Cardiac septum (tissue), 1 donor: Measurements from ENCODE around the gene SYT7. TPM values are rescaled to one million over a fixed set of nuclear protein-coding genes. Genes with fewer than 3 reads are reported as not detected.

ENCODE experiments used
- DNase-seq: peaks from one replicate; pipeline ENCODE4 v3.0.0-alpha.2; 2020; ENCODE audit warnings: low spot score
- intact Hi-C: fragments of 100-400 bp; cut with DNase I; formaldehyde crosslinking; loops from one replicate; pipeline ENCODE4 v1.14.0; 2022
- total RNA-seq: library from RNA; stranded (reverse); fragmentation: NEBNext Ultra II Directional; extraction: Animal tissue kit (Norgen Biotek cat#: 25700); gene quantifications from one replicate; pipeline ENCODE4 v1.2.1, GENCODE V29; 2021
- donor health status: DM: no; HTN: no; CAD: no.

SYT7 gene
- total RNA-seq, 1 donor from 2014 or later: 9.3 TPM

DNA sequence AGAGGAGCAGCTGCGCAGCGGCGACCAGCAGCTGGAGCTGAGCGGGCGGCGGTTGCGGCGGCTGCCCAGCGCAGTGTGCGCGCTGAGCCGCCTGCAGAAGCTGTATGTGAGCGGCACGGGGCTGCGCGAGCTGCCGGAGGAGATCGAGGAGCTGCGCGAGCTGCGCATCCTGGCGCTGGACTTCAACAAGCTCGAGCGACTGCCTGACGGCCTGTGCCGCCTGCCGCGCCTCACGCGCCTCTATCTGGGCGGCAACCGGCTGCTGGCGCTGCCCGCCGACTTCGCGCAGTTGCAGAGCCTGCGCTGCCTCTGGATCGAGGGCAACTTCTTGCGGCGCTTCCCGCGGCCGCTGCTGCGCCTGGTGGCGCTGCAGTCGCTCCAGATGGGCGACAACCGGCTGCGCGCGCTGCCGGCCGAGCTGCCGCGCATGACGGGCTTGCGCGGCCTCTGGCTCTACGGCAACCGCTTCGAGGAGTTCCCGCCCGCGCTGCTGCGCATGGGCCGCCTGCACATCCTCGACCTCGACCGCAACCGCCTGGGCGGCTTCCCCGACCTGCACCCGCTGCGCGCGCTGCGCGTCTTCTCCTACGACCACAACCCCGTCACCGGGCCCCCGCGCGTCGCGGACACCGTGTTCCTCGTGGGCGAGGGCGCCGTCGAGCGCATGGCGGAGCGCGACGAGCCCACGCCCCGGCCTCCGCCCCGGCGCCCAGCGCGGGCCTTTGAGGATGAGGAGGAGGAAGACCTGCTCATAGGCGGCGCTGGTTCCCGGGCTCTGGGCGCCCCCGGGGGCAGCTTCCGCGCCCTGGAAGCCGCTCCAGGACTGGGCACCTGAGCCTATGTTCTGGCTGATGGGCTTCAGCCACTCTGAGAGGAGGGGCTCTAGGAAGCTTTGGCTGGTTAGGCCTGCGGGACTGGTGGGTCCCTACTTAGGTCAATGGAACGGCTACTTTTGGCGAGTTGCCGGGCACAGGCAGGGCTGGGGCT lies 71.5 kb downstream of the SYT7 start:
- DNase-seq: no peak
- intact Hi-C loops: no loop called here

DNA sequence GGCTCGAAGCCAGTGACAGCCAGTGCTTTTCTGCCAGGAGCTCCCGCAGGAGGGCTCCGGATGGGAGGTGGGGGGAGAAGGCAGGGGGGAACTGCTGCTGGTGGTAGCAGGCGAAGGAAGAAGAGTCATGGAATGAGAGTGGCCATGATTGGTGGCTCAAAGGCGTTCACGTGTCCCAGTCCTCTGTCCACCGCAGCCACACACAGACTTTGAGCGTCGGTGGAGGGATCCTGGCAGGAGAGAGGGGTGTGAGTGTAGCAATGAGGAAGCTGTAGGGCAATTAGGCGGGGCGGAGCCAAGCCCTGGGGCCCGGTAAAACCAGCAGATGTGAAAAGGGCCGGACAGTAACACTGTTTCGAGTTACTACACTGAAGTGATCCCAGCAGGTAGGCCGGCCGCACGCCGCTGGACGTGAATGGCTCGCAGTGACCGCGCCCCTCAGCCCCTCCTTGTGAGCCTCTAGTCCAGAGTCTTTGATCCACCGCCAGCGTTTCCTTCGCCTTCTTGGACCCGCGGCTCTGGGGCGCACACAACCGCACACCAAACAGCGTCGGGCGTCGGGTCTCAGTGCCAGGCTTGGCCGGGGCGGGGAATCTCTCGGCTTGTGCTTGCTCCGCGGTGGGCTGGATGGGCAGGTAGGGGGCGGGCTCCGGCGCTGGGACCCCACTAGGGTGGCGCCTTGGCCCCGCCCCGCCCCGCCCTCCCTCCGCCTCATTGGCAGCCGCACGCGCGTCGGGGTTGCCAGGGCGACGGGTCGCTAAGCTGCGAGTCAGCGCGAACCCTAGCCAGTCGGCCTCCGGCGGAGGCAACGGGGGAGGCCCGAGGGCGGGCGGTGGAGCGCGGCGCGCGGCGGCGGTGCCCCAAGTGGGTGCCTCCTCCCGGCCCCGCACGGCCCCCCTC lies 72.7 kb downstream of the SYT7 start, which contains the start of gene LRRC10B:
TSS of gene LRRC10B (plus strand) at position 788 of the 900 bp plus-strand sequence. CDS start 250 bp downstream, outside the sequence.
- no peak for DNase-seq
- intact Hi-C loops: no loop called here

DNA sequence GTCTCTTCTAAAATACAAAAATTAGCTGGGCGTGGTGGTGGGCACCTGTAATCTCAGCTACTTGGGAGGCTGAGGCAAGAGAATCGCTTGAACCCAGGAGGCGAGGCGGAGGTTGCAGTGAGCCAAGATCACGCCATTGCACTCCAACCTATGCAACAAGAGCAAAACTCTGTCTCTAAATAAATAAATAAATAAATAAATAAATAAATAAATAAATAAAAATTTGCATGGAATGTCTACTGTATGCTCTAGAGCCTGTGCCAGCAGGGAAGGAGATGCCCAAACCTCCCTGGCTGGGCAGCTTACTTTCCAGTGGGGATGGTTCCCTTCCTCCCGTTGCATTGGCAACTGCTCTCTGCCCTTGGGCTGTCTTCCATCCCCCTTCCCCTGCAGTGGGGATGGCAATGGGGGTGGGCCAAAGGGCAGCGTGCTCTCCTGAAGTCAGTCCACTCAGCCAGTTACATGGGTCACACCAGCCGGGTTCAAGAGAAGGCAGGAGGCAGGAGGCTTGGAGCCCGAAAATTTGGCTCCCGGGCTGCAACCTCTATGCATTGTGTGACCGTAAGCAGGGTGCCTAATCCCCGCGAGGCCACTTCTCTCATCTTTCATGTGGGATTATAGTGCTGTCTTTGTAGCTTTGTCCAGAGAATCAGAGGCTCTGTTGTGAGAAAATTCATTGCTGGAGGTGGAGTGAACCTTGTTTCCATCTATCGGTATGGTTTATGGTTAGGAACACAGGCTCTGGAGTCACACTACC lies 73.7 kb downstream of the SYT7 start:
- intact Hi-C loops: no loop called here

DNA sequence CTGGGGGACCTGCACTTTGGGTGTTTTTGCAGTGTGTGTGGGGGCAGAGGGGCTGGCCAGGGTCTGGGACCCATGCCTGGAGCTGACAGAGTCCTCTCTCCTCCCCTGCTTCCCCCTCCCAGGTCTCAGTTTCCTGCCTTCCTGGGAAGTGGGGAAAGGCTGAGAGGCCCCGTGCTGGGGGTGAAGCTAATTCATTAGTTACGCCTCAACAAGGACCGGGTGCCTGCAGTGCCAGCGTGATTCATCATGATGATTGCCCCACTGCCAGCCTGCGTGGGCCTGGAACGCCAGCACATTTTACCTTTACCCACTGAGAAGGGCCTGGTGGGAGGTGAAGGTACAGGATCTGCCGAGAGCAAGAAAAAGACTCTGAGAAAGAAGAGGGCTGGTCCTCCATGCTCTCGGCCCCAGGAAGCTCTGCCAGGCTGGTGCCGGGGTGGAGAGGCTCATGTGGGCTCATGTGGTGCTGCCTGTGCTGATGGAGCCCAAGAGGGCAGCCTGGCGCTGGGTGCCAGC lies 75.2 kb downstream of the SYT7 start:
- no peak for DNase-seq
- intact Hi-C loops: no loop called here

More for the DNA sequence above, 73.7 kb downstream of the SYT7 start:
- DNase-seq: no peak

DNA sequence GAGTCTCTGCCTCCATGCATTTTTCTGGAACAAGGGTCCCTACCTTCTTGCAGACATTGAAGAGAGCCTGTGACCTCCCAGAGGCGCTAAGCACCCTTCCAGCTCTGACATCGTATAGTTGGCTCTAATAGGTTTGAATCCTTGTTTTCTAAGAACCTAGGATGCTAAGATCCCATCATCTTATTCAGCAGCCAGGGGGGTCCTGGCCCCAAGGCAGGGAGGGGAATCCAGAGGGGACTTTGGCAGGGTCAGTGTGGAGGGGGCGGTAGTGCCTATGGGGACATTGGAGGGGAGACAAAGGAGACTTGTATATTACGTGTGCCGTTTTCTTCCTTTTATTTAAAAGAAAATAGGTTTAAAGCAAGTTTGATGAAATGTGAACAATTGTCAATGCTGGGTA lies 75.8 kb downstream of the SYT7 start:
- intact Hi-C loops: no loop called here
- DNase-seq: no peak

DNA sequence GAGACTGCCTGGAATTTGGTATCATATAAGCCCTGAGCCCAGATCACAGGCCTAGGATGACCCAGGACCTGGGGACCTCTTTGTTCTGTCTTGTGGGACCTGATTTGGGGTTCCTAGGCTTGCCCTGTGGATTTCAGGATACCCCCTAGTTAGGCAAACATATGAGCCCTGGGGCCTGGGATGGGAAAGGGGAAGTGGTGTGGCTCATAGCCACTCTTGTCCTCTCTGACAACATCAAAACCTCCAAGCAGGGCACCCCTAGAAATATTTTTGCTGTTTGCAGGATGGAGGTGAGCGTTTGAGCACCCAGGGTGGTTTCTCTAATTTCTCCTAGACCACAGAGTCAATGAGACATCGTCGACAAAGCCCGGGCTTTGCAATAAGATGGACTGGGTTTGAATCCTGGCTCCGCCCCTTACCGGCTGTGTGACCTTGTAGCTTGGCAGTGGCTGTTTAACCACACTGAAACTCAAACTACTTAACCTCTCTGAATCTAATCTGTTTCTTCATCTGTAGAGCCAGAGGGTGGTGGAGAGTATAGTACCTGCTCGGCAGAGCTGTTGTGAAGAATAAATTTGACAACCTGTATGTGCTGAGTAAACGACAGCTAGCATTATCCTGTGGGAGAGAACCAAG lies 77.6 kb downstream of the SYT7 start:
- intact Hi-C loops: no loop called here
- no peak for DNase-seq

DNA sequence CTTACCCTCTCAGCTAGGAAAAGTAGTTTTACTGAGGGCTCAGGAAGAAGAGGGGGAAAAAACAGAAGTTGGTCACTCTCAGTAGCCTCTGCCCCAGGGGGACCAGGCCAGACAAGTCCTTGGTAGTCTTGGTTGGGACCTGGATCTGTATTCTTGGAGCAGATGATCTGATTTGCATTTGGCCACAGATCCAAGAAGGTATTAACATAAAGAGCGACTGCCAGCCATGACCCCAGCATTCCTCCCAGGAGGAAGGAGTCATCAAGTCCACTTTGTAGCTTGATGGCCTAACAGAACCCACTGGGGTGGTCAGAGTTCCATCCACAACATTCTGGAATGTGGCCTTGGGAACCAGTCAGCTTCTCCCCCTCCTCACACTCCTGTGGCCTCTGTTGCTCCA lies 78.4 kb downstream of the SYT7 start:
- intact Hi-C loops: no loop called here
- DNase-seq: no peak

DNA sequence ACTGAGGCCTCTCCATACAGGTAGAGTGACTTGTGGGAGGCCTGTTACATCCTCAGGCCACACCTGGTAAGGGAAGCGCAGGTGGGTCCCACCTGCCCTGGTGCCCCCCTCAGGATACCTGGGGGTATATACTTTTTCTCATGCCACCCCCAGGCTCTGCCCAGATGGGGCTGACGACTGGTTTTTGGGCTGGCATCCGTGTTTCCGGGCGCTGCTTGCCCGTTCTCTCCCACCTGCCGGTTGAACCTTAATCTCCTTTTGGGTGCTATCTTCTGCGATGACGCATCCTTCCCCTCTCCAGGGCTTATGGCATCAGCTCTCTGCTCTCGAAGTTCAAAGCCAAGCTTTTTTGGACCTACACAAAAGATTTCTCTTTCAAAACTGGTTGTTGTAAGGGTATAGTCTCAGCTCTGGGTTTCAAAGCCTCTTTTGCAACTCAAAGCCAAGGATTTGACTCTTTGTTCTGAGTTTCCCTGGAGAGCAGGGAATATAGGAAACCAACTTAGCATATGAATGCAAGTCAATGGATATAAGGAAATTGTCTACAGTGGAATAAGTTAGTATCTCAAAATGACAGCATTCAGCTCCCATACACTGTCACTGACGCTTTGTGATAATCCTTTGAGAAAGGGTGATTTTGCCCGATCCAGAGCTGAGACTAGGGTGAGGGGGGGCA lies 80.9 kb downstream of the SYT7 start:
- no peak for DNase-seq
- intact Hi-C loops: no loop called here

DNA sequence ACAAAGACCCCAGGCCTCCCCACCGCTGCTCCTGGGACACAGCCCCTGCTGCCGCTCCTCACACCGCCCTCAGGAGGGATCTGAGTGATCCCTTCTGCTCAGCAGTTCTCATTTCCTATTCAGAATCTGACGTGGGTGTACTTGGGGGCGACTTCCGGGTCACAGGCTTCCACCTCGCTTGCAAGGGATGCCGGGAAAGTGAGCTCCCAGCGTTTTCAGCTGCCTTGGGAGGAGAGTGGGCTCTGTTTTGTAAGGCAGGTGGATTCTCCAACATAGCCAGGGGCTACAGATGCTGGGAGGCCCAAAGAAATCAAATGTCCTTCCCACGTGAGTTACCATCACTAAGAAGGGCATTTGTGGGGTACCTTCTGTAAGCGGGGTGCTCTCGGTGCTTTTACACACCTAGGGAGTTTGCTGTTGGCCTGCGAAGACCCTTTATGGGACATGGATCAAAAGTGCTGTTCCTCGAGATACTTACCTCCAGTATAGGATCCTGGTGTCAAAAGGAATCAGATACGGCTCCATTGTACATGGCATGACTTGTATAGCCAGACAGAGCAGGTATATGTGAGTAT lies 82.0 kb downstream of the SYT7 start:
- intact Hi-C loops: no loop called here
- DNase-seq: no peak

DNA sequence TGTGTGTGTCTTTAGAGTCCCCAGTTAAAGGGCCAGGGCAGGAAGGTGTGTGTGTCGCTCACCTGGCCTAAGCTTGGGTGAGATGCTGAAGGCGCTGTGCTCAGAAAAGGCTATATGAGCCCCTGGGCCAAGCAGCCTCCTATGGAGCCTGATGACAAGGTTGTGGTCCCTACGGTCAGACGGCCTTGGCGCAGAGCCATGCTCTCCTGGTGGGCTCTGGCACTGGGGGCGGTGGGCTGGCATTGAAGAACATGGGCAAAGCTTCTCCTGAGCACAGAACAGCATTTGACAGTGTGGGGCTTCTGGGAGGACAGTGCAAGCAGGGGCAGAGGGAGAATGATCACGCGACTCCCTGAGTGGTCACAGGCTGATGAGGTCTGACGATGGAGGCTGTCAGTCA lies 83.0 kb downstream of the SYT7 start:
- intact Hi-C loops: no loop called here
- no peak for DNase-seq

DNA sequence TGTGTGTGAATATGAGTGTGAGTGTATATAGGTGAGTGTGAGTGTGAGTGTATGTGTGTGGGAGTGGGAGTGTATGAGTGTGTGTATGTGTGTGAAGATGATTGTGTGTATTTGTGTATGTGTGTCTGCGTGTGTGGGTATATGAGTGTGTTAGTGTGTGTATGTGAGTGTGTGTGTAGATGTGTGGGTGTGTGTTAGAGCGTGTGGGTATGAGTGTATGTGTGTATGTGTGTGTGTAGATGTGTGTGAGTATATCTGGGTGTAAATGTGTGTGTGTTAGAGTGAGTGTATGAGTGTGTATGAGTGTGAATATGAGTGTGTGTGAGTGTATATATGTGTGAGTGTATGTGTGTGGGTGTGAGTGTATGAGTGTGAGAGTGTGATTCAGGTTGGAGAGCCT lies 83.4 kb downstream of the SYT7 start:
- intact Hi-C loops: no loop called here
- DNase-seq: no peak

DNA sequence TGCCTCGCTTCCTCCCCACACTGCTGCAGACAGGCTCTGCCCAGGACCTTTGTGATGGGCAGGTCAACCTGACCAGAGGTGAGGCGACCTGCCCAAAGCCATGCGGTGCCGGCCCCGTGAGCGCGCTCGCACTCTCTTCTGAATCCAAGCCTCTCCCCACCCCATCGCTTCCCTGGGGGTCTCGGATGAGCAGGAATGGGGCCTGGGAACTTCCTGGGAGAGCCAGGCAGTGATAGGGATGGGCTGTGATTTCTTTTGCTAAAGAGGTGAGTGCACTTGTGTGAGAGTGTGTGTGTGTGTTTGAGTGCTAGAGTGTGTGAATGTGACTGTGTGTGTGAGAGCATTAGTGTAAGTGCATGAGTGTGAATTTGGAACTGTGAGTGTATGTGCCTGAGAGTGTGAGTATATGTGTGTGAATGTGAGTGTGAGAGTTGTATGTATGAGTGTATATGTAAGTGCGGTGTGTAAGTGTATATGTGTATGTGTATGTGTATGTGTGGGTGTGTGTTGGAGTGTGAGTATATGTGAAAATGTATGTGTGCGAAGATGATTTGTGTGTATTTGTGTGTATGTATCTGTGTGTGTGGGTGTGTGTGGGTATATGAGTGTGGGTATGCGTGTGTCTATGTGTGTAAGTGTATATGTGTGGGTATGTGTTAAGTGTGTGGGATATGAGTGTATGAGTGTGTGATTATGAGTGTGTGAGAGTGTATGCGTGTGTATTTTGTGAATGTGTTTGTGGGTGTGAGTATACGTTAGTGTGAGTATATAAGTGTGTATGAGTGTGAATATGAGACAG lies 84.1 kb downstream of the SYT7 start:
- no peak for DNase-seq
- intact Hi-C loops: no loop called here

DNA sequence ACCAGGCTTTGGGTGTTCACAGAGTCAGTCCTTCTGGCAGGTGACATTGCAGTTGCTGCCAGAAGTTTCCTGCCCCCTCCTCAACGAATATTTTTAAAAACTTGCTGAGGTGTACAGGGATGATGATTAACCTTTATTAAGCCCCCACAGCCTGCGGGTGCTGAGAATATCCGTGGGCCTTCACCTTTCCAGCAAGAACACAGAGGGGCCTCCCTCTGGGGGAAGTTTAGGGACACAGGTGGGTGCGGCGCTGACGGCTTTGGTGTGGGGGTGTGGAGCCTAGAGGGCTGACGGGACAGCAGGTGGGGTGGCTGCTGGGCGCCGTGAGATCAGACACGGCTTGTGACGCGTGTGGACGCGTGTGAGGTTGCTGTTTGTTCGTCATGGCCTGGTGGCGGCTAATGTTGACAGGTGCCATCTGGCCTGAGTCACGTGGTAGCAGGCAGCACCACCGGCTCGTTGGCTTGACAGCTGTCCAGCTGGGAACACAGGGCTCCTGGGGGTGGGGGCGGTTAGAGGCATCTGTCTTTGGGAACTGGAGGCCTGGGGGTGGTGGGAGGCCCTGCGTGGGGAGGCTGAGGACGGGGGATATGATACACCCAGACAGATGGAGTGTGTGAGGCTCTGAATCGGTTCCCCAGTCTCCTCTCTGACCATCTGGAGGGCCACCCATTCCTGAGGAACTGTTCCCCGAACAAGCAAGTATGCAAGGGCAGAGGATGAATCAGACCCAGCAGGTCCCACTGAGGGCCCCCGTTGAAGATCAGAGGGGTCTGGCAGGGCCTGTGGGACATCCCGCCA lies 84.9 kb downstream of the SYT7 start:
- intact Hi-C loops: no loop called here
- DNase-seq: no peak

DNA sequence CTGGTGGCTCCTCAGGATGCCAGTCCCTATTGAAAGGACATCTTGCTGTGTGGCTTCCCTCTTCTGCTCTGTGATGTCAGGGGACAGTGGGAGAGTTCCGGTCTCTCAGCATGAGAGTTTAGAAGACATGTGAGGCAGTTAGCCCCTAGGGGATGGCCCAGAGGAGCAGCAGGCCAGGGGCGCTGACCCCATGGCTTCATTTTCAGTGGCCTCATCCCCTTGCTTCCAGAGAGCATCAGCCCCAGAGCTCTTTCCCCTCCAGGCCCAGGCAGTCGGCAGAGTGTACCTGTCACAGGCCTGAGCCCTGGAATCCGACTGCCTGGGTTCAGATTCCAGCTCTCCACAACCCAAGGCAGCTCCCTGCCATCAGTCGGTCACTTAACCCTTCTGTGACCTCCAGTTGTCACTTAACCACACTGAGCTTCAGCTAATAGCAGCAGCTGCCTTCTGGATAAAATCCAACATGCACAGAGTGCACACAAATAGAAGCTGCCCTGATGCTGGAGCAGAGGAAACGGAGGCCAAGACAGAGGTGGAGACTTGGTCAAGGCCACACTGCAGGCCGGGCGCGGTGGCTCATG lies 86.4 kb downstream of the SYT7 start:
- intact Hi-C loops: no loop called here
- no peak for DNase-seq

DNA sequence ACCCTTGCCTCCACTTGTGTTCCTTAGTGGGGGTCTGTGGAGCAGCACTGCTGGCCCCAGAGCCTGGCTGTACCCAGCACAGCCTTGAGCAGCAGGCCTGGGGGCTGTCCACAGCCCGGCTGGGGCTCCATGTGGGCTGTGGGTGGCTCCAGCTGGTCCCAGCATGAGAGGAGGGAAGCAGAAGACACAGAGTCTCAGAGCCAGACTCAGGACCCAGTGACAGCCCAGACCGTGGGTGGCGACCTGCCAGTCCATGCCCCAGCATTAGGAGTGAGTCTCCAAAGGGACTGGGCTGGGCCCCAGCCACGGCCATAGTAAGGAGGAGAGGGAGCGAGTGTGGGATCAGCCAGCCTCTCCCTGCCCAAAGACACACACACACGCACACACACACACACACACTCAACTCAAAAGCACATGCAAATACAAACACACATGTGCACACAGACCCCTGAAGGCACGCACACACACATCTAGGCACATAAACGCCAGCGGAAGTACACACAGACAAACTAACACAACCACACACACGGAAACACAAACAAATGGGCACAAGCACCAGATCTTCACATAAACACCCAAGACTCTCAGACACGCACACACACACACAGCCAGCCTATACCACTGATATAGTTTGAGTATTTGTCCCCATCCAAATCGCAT lies 89.0 kb downstream of the SYT7 start:
- intact Hi-C loops: no loop called here
- DNase-seq: no peak
